Right hindlimb (tissue), 1 donor: ENCODE results near the gene PRXL2B.

Experiments used
- DNase-seq: peaks from one replicate; pipeline ENCODE4 v3.0.0-alpha.2; 2018

Gene PRXL2B

DNA sequence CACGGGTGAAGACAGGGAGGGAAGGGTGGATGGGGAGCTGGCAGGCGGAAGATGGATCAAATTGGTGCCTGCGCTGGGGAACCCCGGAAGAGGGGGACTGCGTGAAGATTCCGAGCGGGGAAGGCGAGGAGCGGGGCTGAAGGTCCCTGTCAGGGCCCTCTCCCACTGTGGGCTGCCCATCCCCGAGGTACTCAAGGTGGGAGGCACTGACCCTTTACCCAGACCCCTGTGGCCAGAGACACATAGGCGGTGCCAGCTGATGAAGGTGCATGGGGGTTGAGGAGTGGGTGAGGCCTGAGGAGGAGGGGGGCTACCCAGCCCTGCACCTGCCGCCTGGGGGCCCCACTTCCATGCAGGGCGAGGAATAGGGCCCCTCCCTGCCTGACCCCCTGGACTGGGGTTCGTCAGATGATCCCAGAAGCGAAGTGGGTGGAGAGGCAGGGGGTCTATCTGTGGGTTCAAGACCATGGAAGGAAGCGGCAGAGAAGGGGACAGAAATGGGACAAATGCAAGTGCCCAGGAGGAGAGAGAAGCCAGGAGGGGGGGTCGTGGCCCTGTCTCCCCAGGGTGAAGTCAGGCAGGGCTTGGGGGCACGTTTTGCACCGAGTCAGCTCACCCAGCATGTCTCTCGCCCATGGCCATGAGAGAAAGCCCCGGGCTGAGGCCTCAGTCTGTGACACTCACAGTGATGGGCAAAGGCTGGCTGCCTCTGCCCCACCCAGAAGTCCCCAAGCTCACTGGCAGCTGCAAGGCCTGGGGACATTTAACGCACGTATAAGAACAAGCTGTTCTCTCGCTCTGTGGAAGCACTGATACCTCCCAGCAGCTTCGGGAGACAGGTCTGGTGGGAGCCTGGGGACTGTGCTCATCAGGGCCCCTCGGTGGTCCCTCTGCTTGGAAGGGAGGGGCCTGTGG, 53.3 kb downstream of the PRXL2B start:
- DNase-seq: no peak

DNA sequence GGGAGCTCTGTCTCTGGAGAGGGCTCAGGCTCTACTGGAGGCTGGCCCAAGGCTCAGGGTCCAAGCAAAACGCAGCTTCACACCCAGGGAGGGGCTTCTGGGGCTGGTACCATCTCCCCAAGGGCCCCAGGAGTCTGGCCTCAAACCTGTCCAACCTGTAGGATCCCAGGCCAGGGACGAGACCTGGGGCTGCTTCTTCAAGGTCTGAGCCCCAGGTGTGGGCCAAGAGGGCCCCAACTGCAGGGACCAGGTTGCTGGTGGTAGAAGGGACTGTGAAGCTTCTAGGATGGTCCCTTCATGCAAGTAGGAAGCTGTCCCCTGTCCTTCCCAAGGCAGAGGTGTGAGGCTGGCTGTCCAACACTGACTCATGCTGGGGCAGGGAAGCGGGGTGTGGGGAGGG, 54.0 kb downstream of the PRXL2B start:
- no peak for DNase-seq
